Midbrain (tissue), 1 donor: Measurements from ENCODE around the gene TESK1.
"Not testable (repeated sequence)": the region's sequence is repeated elsewhere in the genome, so short reads cannot be mapped to it uniquely, and the experiment has no call there.

Experiments
- DNase-seq: peaks from one replicate; lab custom pipeline; 2025; lab: John Stamatoyannopoulos, UW

TESK1 gene

DNA sequence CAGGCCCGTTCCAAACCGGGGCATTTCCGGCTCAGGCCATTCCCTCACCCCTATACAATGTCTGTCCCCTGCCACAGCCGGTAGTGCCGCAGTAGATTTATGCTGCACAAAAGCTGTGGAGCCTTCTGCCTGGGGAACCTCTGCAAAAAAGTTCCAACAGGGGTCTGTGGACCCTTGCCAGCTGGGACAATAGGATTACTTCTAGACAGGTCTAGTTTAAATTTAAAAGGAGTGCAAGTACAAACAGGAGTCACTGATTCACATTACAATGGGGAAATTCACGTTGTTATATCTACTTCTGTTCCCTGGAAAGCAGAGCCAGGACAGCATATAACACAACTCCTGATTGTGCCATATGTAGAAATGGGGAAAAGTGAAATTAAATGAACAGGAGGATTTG, 21.5 kb upstream of the TESK1 start:
- not testable (repeated sequence) for DNase-seq

DNA sequence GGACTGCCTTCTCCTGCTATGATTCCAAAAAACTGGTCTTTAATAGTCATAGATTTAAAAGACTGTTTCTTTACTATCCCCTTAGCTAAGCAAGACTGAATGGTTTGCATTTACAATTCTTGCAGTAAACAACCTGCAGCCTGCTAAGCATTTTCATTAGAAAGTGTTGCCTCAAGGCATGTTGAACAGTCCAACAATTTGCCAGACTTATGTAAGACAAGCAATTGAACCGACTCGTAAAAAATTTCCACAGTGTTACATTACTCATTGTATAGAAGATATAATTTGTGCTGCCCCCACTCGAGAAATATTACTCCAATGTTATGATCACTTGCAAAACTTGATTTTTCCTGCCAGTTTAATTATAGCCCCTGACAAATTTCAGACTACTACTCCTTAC, 20.4 kb upstream of the TESK1 start:
- not testable (repeated sequence) for DNase-seq

DNA sequence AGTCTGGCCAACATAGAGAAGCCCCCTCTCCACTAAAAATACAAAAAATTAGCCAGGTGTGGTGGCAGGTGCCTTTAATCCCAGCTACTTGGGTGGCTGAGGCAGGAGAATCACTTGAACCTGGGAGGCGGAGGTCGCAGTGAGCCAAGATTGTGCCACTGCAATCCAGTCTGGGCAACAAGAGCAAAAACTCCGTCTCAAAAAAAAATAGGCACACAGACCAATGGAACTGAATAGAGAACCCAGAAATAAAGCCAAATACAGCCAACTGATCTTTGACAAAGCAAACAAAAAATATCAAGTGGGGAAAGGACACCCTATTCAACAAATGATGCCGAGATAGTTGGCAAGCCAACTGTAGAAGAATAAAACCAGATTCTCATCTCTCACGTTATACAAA, 16.6 kb upstream of the TESK1 start:
- DNase-seq: not testable (repeated sequence)

DNA sequence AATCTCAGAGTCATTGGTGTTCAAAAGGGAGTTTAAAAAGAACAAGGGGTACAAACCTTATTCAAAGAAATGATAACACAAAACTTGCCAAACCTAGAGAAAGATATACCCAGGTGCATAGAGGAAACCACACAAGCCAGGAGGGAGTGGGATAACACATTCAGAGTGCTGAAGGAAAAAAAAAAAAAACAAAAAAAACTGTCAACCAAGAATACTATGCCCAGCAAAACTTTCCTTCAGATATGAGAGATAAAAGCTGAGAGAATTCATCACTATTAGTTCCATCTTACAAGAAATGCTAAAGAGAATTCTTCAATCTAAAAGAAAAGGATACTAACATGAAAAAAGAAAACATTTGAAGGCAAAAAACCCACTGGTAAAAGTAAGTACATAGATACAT, 11.5 kb upstream of the TESK1 start:
- no peak for DNase-seq

DNA sequence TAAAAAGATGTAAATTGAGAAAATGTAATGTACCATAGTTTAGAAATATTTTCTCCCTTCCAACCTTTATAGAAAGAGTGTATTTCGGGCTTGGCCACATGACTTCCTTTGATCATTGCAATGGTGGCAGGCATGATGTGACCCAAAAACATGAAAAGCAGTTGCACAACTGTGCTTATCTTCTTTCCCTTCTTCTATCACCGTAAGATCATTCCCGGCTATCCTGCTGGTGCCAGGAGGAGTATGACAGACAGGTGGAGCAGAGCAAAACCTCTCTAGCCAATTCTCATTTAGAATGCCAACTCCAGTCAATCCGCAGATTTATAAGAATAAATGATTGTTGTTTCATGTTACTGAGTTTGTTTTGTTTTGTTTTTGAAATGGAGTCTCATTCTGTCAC, 10.6 kb upstream of the TESK1 start:
- no peak for DNase-seq

DNA sequence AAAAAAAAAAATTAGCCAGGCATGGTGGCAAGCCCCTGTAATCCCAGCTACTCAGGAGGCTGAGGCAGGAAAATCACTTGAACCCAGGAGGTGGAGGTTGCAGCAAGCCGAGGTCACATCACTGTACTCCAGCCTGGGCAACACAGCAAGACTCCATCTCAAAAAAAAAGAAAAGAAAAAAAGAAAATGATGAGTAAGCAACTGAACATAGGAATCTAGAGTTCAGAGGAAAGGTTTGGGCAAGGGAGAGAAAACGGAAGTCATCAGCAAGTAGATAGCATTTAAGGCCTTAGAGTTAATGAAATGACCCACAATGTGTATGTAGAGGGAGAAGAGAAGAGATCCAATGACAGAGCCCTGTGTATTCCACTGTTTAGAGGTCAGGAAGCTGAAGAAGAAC, 8.2 kb upstream of the TESK1 start:
- DNase-seq: not testable (repeated sequence)

DNA sequence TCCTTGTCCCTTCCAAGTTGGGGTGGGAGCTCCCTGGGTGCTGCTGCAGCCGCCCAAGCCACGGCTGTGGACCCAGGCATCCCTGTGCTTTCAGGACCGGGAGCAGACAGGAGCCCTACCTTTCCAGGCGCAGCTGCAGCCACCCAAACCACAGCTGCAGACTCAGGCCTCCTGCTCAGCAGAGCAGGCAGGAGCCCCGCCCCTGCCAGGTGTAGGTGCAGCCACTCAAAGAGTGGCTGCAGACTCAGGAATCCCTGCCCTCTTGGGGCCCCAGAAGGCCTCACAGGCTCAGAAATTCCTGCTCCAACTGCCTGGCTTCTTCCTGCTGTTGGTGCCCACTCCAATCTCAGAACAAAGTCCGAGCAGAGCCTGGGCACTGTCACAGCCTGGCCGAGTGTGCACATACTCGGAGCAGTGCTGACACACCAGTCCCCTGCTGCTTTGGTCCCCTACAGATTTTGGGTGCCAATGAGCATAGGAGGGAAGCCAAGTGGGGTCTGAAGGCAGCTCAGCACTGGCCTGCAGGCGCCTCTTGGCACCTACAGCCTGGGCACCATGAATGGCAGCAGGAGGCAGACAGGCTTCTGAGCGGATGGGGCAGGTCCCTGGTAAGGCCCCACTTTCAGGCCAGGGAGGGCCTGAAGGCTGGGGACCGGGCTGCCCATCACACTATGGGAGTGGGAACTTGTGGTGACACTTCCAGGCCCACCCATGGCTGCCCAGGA, 6.0 kb upstream of the TESK1 start:
- DNase-seq: no peak

DNA sequence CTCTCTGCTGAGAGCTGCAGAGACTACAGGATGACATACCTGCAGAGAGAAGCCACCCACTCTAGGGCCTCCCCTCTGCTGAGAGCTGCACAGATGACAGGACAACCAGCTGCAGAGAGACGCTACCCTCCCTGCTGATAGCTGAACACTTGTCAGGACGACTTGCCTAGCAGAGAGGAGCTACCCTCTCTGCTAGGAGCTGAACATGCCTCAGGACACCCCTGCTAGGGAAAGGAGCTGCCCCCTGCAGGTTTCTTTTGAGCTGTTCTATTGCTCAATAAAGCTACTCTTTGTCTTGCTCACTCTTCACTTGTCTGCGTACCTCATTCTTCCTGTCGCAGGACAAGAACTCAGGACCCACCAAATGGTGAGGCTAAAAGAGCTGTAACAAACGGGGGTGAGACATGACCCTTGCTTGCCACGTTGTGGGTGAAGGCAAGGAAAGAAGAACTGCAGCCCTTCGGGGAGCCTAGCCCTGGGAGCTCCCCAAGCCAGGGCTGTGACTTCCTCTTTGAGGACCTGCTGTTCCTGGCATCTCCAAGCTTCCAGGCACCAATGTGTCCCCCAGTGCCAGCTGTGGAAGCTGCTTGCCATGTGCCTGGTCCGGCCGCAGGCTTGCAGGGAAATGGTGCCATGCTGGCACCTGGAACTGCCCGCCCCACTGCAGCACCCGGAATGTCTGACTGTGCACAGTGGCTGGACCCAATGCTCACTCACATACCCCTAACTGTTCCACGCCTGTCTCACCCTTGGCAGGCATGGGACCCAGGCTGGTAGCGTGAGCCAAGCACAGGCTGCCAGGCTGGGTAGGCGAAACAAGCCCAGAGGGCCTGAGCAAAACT, 5.1 kb upstream of the TESK1 start:
- DNase-seq: no peak

DNA sequence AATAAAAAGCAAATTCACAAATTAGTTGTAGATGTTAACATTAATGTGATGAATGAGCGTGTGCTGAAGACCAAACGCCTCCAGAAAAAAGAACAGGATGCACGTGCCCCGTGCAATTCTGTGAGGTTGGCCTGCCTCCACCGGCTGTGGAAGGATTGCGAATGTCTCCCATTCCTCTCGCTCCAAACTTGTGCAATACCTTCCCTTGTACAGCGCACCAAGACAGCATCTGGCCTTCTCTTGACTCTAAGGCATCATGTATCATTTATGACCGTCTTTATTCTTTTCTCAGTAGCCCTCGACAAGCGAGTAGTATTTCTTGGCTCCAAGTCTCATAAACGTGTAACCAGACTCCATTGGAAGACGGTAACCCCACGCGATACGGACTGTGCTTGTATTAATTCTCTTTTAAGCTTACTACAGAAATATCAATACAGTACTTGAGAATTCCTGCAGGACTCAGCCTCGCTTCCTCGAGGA, 1.5 kb upstream of the TESK1 start:
- DNase-seq: peak; percentile 67

DNA sequence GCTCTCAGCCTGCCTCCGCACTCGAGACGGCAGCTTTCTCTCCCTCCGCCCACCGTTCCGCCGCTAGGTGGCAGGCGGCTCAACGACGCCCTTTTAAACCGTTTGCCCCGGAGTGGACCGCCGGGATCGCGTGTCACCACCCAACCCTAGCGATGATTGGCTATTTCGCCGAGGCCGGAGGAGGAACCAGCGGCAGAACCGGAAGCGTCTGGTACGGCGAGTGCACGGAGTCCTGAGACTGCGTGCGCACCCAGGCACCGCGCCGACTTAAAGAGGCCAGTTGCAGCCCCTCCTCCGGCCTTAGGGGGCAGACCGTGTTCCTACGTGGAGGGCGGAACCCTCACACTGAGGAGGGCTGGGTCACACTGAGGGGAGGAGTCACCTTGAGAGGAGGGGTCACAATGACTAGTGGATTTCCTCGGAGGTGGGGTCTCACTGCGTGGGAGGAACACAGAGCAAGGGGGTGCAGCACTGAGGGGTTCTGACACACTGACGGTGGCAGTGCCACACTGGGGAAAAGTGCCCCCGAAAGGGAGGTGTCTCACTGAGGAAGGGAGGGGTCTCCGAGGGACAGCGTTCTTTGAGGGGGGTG, 980 bp upstream of the TESK1 start:
- DNase-seq: peak; percentile 99

DNA sequence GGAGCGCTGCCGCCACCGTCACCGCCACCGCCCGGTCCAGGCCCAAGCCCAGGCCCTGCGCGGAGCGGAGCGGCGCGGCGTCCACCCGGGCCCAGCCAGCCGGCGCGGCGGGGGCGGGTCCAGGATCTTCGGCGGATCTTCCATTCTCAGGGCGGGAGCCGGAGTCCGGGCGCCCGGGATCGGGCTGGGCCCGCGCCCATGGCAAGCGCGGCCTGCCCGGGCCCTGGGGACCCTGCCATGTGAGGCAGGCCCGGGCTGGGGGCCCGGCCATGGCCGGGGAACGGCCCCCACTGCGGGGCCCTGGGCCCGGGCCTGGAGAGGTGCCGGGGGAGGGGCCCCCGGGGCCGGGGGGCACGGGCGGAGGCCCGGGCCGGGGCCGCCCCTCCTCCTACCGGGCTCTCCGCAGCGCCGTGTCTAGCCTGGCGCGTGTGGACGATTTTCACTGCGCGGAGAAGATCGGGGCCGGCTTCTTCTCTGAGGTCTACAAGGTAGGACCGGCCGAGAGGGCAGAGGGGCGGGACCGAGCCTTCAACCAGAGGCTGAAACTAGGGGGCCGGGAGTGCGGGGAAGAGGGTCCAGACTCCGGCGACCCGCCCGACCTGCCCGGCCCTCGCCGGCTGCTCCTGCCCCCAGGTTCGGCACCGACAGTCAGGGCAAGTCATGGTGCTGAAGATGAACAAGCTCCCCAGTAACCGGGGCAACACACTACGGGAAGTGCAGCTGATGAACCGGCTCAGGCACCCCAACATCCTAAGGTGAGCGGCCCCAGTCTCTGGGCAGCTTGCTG, 482 bp downstream of the TESK1 start:
- no peak for DNase-seq

DNA sequence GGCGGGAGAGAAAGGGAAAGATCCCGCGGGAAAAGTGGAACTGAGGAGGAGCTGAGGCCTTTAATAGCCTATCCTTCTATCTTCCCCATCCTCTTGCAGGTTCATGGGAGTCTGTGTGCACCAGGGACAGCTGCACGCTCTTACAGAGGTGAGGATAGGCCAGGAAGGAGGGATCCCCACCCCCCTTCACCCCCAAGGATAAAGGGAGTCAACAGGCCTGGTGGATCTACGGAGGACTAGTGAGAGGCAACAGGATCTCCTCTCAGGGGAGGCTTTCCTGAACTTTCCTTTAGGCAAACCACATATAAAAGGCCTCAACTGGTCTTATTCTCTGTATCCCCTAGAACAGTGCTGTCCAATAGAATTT, 1.1 kb downstream of the TESK1 start:
- DNase-seq: no peak

DNA sequence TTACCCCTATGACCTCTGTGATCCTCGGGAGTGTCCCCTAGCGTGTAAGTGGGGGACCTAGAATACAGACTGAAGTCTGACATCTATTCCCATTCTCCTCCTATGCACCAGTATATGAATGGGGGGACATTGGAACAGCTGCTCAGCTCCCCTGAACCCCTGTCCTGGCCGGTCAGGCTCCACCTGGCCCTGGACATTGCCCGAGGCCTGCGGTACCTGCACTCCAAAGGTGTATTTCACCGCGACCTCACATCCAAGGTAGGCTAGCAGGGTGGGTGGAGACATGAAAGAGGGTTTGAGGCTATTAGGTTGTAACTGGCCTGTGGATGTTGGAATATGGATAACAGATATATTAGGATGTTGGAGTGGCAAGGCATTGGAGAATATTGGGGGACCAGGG, 1.7 kb downstream of the TESK1 start:
- DNase-seq: no peak

DNA sequence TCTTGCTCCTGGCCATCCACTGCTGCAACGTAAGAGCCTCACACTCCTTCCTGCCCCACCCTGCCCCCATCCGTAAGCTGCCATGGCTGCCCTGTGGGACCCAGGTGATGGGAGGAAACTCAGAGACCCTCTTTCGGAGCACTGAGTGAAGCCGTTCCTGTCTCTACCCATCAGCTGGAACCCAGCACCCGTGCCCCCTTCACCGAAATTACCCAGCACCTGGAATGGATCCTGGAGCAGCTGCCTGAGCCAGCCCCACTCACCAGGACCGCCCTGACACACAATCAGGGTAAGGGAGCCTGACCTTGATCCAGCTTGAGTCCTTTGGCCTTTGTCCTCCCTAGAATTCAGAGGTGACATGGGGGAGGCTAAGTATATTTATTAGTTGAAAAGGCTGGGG, 3.2 kb downstream of the TESK1 start:
- DNase-seq: no peak

DNA sequence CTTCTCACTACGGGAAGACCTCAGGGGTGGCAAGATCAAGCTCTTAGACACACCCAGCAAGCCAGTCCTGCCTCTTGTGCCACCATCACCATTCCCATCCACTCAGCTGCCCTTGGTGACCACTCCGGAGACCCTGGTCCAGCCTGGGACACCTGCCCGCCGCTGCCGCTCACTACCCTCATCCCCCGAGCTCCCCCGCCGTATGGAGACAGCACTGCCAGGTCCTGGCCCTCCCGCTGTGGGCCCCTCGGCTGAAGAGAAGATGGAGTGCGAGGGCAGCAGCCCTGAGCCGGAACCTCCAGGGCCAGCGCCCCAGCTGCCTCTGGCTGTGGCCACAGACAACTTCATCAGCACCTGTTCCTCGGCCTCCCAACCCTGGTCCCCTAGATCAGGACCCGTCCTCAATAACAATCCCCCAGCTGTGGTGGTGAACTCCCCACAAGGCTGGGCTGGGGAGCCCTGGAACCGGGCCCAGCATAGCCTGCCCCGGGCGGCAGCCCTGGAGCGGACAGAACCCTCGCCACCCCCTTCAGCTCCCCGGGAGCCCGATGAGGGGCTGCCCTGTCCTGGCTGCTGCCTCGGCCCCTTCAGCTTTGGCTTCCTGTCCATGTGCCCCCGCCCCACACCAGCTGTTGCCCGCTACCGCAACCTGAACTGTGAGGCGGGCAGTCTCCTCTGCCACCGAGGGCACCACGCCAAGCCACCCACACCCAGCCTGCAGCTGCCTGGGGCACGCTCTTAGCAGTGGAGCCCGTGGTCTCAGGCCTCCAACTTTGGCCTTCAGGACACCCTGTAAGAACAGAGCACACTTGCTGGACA, 4.1 kb downstream of the TESK1 start:
- no peak for DNase-seq

DNA sequence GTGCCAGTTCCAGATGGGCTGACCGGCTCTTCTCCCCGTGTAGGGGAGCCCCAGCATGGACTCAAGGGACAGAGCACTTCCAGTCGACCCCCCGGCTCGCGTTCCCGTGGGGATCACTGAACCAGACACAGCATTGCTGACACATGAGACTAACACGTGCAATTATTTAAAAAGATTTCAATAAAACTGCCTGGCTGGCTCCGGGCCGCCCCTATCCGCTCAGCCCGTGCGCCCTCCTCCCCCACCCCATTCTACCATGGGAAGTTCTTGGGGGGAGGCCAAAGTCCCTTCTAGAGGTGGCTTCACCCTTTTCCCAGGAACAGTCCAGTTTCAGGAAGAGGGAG, 4.7 kb downstream of the TESK1 start:
- DNase-seq: no peak

DNA sequence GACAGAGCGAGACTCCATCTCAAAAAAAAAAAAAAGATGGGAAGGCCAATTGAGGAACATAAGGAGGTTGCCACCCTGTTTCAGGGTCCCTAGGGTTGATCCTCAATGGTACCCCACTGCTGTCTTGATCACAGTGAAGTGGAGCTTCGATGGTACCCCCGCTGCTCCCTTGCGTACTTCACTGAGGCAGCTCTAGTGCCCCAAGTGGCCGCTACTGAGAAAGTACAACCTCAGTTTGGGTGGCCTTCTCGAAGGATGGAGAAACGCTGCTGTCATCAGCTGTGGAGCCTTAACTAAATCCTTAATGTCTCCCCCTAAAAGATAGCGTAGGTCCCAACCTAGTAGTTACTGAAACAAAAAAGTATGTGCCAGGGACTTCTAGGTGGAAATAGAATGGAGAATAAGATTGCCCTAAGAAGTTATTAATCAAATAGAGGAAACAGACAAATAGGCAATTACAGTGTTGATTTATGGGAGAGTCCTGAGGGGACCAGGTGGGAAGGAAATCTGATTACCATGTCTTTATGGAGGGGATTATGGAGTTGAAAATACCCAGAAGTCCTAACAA, 6.3 kb downstream of the TESK1 start:
- peak; percentile 45 for DNase-seq

DNA sequence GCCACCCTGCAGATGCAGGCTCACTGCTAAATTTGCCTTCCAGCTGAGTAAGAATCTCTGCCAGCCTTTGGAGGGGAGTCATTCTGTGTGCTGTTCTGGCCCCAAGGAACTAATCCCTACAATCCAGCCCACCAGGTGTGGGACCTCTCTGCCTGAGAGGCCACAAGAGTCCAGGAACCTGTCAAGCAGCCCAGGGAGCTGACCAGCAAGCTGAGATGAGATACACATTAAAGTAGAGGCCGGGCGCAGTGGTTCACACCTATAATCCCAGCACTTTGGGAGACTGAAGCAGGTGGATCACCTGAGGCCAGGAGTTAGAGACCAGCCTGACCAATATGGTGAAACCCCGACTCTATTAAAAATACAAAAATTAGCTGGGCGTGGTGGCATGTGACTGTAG, 7.0 kb downstream of the TESK1 start:
- not testable (repeated sequence) for DNase-seq

DNA sequence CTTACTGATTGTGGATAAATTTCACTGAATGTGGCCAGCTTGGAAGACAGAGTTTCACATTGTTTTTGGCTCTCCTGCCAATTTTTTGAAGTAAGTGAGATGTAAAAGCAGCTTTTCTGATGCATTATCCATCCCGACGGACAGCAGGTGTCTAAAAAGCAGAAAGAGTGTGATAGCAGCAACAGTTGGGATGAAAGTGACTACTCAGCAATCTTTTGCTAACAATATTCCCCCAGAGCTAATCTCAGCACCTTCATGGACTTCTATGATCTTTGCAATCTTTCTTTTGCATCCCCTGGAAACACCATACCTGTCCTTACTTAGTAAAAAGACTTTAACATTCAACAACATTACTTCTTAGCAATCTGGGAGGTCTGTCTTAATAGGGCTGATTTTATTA, 7.8 kb downstream of the TESK1 start:
- no peak for DNase-seq

DNA sequence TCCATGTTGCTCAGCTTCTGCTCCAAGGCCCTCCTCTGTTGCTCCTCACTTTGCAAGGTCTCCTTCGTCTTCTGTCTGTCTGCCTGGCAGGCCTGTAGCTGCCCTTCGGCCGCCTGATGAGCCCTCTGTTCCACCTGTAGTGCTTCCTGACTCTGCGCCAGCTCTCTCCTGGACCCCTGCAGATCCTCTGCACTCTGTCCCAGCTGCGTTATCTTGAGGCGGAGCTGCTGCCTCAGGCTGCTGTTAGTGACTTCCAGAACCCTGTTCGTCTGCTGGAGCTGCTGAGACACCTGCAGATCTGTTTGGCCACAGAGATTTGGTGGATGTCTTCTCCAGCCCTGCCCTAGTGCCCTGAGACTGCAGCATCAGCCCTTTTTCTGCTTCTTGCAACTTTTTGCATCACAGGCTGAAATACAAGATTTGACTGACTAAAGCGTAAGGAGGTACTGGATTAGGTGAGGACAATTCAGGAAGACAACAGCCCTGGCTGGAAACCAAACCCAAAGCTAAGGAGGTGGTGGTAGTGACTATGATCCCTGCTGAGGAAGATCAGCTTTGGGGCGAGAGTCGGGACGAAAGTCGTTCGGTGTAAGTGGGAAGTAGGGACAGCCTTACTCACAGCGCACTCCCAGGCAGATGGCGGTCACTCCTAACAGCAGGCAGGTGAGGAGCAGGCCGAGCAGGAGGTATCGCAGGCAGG, 11.1 kb downstream of the TESK1 start:
- no peak for DNase-seq
